Trophoblast cell (in vitro differentiated cells and primary cell): Measurements from ENCODE around the gene GOLGA8S.
"Not testable (repeated sequence)": the region's sequence is repeated elsewhere in the genome, so short reads cannot be mapped to it uniquely, and the experiment has no call there.

Experiments
- DNase-seq, 2 donors: peaks; one replicate each; pipeline ENCODE4 v3.0.0-alpha.2; 2016
- H2AFZ ChIP-seq: 2 replicates; pipeline ENCODE4 v1.6.1; 2013; ENCODE audit warnings: low read length, moderate library complexity, mild to moderate bottlenecking; ENCODE audit not compliant: insufficient read depth, poor library complexity
- H2AK5ac ChIP-seq: 2 replicates; pipeline ENCODE4 v1.6.1; 2013; ENCODE audit warnings: mild to moderate bottlenecking, low read length
- H2BK120ac ChIP-seq: 2 replicates; pipeline ENCODE4 v1.6.1; 2013; ENCODE audit warnings: low read length, mild to moderate bottlenecking, moderate library complexity; ENCODE audit not compliant: insufficient read depth, poor library complexity
- H2BK12ac ChIP-seq: 2 replicates; pipeline ENCODE4 v1.6.1; 2013; ENCODE audit warnings: mild to moderate bottlenecking, low read length, moderate library complexity
- H2BK5ac ChIP-seq: 2 replicates; pipeline ENCODE4 v1.6.1; 2013; ENCODE audit warnings: low read length, low read depth, moderate library complexity, mild to moderate bottlenecking; ENCODE audit not compliant: poor library complexity
- H3K14ac ChIP-seq: 2 replicates; pipeline ENCODE4 v1.6.1; 2013; ENCODE audit warnings: mild to moderate bottlenecking, low read length
- H3K18ac ChIP-seq: 2 replicates; pipeline ENCODE4 v1.6.1; 2013; ENCODE audit warnings: mild to moderate bottlenecking, low read length
- H3K23ac ChIP-seq: 2 replicates; pipeline ENCODE4 v1.6.1; 2013; ENCODE audit warnings: low read length
- H3K27ac ChIP-seq: 2 replicates; pipeline ENCODE4 v1.5.1; 2013; ENCODE audit warnings: low read depth, mild to moderate bottlenecking, inconsistent platforms, low read length, moderate library complexity
- H3K27me3 ChIP-seq: 2 replicates; pipeline ENCODE4 v1.6.1; 2013; ENCODE audit warnings: inconsistent platforms, mild to moderate bottlenecking, low read length, moderate library complexity; ENCODE audit not compliant: insufficient read depth
- H3K36me3 ChIP-seq, 2 experiments: 1 replicate in 1 of 2; 2 replicates in 1 of 2; pipeline ENCODE4 v1.6.1; 2013; ENCODE audit warnings: low read length in 2 of 2, mild to moderate bottlenecking in 2 of 2, moderate library complexity in 1 of 2; ENCODE audit not compliant: insufficient read depth in 2 of 2, control insufficient read depth in 1 of 2
- H3K4ac ChIP-seq: 2 replicates; pipeline ENCODE4 v1.6.1; 2013; ENCODE audit warnings: low read depth, mild to moderate bottlenecking, low read length, moderate library complexity
- H3K4me1 ChIP-seq, 2 experiments: 1 replicate in 1 of 2; 2 replicates in 1 of 2; pipeline ENCODE4 v1.6.1; 2013; ENCODE audit warnings: low read length in 2 of 2, mild to moderate bottlenecking in 2 of 2, moderate library complexity in 1 of 2; ENCODE audit not compliant: insufficient read depth in 2 of 2, control insufficient read depth in 1 of 2
- H3K4me2 ChIP-seq: 2 replicates; pipeline ENCODE4 v1.6.1; 2013; ENCODE audit warnings: inconsistent platforms, mild to moderate bottlenecking, low read length, moderate library complexity
- H3K4me3 ChIP-seq: 2 replicates; pipeline ENCODE4 v1.5.1; 2013; ENCODE audit warnings: mild to moderate bottlenecking, low read depth, low read length, inconsistent platforms
- H3K79me1 ChIP-seq: one replicate; pipeline ENCODE4 v1.6.1; 2013; ENCODE audit warnings: low read length
- H3K79me2 ChIP-seq: 2 replicates; pipeline ENCODE4 v1.6.1; 2013; ENCODE audit warnings: low read length, mild to moderate bottlenecking; ENCODE audit not compliant: control insufficient read depth, insufficient read depth, poor library complexity
- H3K9ac ChIP-seq: 2 replicates; pipeline ENCODE4 v1.6.1; 2013; ENCODE audit warnings: mild to moderate bottlenecking, low read length
- H3K9me3 ChIP-seq: 2 replicates; pipeline ENCODE4 v1.6.1; 2013; ENCODE audit warnings: low read depth, mild to moderate bottlenecking, control low read depth, inconsistent platforms, low read length; ENCODE audit not compliant: insufficient read depth
- H4K12ac ChIP-seq: 2 replicates; pipeline ENCODE4 v1.6.1; 2013; ENCODE audit warnings: low read depth, mild to moderate bottlenecking, low read length, moderate library complexity
- H4K8ac ChIP-seq: 2 replicates; pipeline ENCODE4 v1.6.1; 2013; ENCODE audit warnings: low read depth, mild to moderate bottlenecking, low read length, moderate library complexity
- H4K91ac ChIP-seq: one replicate; pipeline ENCODE4 v1.6.1; 2013; ENCODE audit warnings: low read depth, mild to moderate bottlenecking, low read length, moderate library complexity
- WGBS: extraction: QIAGEN DNeasy Blood & Tissue Kit; methylation state at CpG from one replicate; pipeline ENCODE4 v1.1.7; 2013; ENCODE audit warnings: missing lambda C conversion rate; ENCODE audit not compliant: insufficient read length, insufficient coverage; ENCODE audit errors: extremely low coverage; 5-methylcytosine and 5-hydroxymethylcytosine counted together

Gene GOLGA8S

GRCh38 chr15:23397779-23398178, 43.2 kb downstream of the GOLGA8S start:
- Histone ChIP-seq H4K8ac (no peak overlapping the region), H3K4me3 (no peak overlapping the region), H3K9me3 (peaks cover 29% of the 10 kb centered on the region), H3K36me3 (no peaks in the 10 kb centered on the region), H2BK12ac (no peak overlapping the region), H3K4me2 (no peak overlapping the region), H3K79me1 (no peaks in the 10 kb centered on the region), H4K91ac (no peak overlapping the region), H2BK120ac (no peak overlapping the region), H3K23ac (no peak overlapping the region), H3K9ac (no peak overlapping the region), H2BK5ac (no peak overlapping the region), H4K12ac (no peak overlapping the region), H2AK5ac (no peak overlapping the region), H3K18ac (no peak overlapping the region), H3K27me3 (no peaks in the 10 kb centered on the region), H3K14ac (no peak overlapping the region), H3K27ac (no peak overlapping the region), H2AFZ (no peak overlapping the region), H3K79me2 (no peaks in the 10 kb centered on the region), H3K4me1 (no peaks in the 10 kb centered on the region), H3K4ac (no peak overlapping the region)
- no peak for DNase-seq
- WGBS, result no CpG with 5 or more reads among the region's 7 CpGs

GRCh38 chr15:23398357-23398756, 43.8 kb downstream of the GOLGA8S start:
- H3K18ac ChIP-seq, H4K8ac ChIP-seq, H3K4me1 ChIP-seq, H3K27me3 ChIP-seq, H4K12ac ChIP-seq, H2BK12ac ChIP-seq, H3K36me3 ChIP-seq, H3K4ac ChIP-seq, H2BK120ac ChIP-seq, H3K79me1 ChIP-seq, H3K27ac ChIP-seq, H3K9ac ChIP-seq, H3K79me2 ChIP-seq, H2BK5ac ChIP-seq, H4K91ac ChIP-seq, H3K14ac ChIP-seq, H2AFZ ChIP-seq, H2AK5ac ChIP-seq, H3K23ac ChIP-seq, H3K4me3 ChIP-seq, H3K4me2 ChIP-seq, DNase-seq: not testable (repeated sequence)
- peaks cover 31% of the 10 kb centered on the region for H3K9me3 ChIP-seq
- no CpG with 5 or more reads among the region's 4 CpGs for WGBS

GRCh38 chr15:23399207-23399606, 44.7 kb downstream of the GOLGA8S start:
- H3K79me1 ChIP-seq, H3K27me3 ChIP-seq, H3K4ac ChIP-seq, H4K8ac ChIP-seq, H3K27ac ChIP-seq, H3K9ac ChIP-seq, DNase-seq, H2AK5ac ChIP-seq, H2AFZ ChIP-seq, H2BK12ac ChIP-seq, H3K23ac ChIP-seq, H3K79me2 ChIP-seq, H4K91ac ChIP-seq, H3K4me3 ChIP-seq, H3K4me2 ChIP-seq, H2BK5ac ChIP-seq, H3K14ac ChIP-seq, H4K12ac ChIP-seq, H3K36me3 ChIP-seq, H3K18ac ChIP-seq, H2BK120ac ChIP-seq, H3K4me1 ChIP-seq: not testable (repeated sequence)
- H3K9me3 ChIP-seq, result peaks cover 32% of the 10 kb centered on the region
- no CpG with 5 or more reads among the region's 5 CpGs for WGBS

- Histone ChIP-seq H2AFZ (no peak overlapping the region), H3K9ac (no peak overlapping the region), H4K8ac (no peak overlapping the region), H3K18ac (no peak overlapping the region), H3K4me2 (no peak overlapping the region), H3K79me1 (no peaks in the 10 kb centered on the region), H4K12ac (no peak overlapping the region), H4K91ac (no peak overlapping the region), H2BK12ac (no peak overlapping the region), H3K27me3 (no peaks in the 10 kb centered on the region), H3K14ac (no peak overlapping the region), H2AK5ac (no peak overlapping the region), H3K36me3 (no peaks in the 10 kb centered on the region), H3K79me2 (no peaks in the 10 kb centered on the region), H3K4ac (no peak overlapping the region), H3K4me1 (no peaks in the 10 kb centered on the region), H3K4me3 (no peak overlapping the region), H2BK120ac (no peak overlapping the region), H3K27ac (no peak overlapping the region), H3K23ac (no peak overlapping the region), H2BK5ac (no peak overlapping the region), H3K9me3 (peaks cover 22% of the 10 kb centered on the region)
- DNase-seq, result no peak
- WGBS, result no CpG with 5 or more reads among the region's 8 CpGs
These were observed 47.1 kb downstream of the GOLGA8S start for GRCh38 chr15:23401627-23402026.
